ENCODE data around the gene ASF1B.

ASF1B gene

GRCh38 chr19:14093117-14093823 lies 43.1 kb downstream of the ASF1B start:
- intact Hi-C loops (cut with DNase I) = no loop called here
- DNase-seq = no peak

DNA sequence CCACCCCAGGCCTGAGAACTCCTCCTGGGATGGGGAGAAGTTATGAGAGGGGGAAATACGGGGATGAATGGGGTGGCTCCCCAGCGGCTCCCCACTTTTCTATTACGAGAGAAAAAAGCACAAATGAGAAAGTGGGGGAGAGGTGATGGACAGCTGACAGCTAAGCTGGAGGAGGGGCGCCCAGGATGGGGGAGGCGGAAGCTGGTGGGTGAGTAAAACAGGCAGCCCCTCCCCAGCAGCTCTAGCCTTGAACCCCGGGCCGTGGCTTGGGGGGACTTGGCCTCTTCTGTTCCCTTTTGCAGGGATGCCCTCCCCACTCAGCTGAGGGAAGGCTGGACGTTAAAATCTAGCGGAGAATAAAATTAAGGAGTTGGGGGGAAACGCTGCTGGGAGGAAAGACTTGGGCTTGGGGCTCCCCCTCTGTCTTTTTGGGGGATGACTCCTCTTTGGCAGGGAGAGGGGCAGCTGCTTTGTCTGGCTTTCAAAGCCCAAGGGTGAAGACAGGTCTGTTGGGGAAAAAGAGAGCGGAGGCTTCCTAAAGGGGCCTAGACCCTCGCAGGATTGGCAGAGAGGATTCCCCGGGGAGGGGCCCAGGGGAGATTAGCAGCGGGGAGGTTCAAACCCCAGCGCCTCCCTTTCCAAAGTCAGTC lies 44.5 kb downstream of the ASF1B start:
- intact Hi-C loops (cut with DNase I) = no loop called here
- peak in 1 of 42 donors; percentile 37 for DNase-seq

DNA sequence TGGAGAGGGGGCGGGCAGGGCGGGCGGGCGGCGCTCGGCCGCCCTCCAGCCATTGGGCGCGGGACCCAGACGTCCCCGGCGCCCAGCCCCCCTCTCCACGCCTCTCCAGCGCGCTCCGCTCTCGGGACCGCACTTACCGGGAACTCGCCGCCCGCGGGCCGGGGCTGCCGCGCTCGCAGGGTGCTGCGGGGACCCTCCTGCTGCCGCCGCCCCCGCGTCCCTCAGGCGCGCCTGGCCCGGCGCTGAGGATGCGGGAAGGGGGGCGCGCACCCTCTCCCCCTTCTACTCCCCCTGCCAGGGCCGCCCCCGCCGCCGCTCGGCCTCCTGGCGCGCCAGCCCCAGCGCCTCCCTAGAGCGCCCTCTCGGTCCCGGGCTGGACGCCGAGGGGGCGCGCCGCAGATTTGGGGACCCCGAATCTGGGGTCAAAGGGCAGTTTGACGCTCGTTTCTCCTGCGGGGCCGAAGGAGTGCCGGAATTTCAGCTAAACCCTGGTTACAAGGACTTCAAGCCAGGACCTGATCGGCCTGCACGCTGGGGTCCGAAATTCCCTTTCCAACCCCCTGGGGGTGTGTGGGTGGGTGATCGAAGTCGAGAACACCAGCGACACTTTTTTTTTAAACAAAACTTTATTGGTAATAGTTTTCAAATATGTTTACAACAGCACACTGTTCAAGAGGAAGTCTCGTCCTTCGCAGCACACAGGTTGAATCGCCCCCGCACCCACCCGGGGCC lies 45.1 kb downstream of the ASF1B start:
- intact Hi-C loops (cut with DNase I) = no loop called here
- peak in 19 of 42 donors; percentile 35 to 85 (median 73) for DNase-seq

- peak; percentile 61 to 95 (median 86) for DNase-seq
- intact Hi-C loops (cut with DNase I) = no loop called here
These were observed 45.8 kb downstream of the ASF1B start, which contains the start of gene SAMD1 for GRCh38 chr19:14090509-14091080. SAMD1 (minus strand) TSS chr19:14090751.

DNA sequence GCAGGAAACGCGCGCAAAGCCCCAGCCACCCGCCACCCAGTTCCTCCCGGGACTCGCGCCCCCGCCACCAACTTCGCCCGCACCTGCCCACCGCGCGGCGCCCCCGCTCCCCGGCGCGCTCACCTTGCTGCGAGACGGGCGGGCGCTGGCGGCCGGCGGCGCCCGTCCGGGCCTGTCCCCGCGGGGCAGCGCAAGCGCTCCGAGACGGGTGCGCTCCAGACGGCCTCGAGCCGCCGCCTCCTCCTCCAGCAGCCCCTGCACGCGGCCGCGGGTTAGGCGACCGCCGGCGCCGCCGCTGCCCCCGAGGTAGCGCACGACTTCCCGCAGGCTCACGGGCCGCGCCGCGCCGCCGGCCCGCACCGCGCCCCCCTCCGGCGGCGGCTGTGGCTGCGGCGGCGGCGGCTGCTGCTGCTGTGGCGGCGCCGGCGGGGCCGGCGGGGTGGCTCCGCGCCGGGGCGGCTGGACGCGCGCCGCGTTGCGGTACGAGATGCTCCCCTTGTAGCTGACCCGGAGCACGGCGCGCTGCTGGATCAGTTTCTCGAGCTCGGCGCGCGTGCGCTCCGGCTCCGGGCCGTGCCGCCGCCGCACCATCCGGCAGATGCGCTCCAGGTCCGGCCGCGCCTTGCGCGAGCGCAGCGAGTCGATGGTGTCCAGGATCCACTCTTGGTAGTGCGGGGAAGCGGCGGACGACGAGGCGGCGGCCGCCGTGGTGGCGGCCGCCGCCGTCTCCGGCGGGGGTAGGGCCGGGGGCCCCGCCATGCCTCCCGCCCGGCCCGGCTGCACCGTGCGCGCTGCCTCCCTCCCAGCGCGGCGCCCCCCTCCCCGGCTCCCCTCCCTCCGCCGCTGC lies 46.5 kb downstream of the ASF1B start:
- DNase-seq = peak in 34 of 42 donors; percentile 17 to 74 (median 58)
- intact Hi-C loops (cut with DNase I) = no loop called here

DNA sequence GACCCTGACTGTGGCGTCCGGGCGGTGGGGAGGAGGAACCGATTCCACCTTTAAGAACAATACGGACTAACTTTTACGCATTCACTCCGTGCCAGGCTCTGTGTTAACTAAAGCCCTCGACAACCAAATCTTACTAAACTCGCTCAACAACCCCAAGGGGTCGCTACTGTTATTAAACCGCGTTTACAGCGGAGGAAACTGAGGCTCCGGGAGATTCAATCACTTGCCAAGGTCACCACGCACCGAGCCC lies 47.1 kb downstream of the ASF1B start:
- DNase-seq = peak in 8 of 42 donors; percentile 13 to 53 (median 26)
- intact Hi-C loops (cut with DNase I) = no loop called here

GRCh38 chr19:14088634-14089411 lies 47.6 kb downstream of the ASF1B start:
- no peak for DNase-seq
- intact Hi-C loops (cut with DNase I) = no loop called here

GRCh38 chr19:14086098-14086497 lies 50.3 kb downstream of the ASF1B start:
- intact Hi-C loops (cut with DNase I) = no loop called here
- no peak for DNase-seq

DNA sequence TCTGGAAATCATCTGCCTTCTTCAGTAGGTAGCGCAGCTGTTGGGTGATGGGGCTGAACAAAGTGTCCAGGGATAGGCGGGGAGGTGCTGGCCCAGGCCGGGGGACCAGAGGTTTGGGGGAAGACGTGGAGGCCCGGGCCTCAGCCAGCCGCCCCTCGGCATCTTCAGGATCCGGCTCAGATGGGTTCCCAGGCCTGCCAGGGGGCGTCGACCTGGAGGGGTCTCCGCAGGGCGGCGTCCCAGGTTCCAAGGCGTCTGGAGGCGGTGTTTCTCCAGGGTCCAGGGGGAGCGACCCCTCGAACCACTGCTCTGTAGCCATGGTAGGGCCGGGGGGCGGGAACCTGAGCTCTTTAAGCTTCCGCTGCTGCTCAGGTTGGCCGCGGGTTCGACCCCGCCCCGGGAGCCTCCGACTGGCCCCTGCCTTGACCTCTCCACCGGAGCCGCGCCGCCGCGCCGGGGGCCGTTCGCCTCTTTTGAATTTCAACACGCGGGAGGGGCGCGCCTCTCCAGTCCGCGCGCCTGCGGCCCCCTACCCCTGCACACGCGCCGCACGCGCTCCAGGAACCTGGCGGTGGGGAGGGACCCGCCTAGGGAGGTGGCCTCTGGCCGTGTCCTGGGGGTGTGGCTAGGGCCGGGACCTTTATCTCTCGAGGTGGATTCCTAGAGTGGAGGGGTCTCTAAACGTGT lies 50.9 kb downstream of the ASF1B start, which contains the start of gene C19orf67:
TSS of gene C19orf67 (minus strand) at position 475 of the 687 bp plus-strand sequence. CDS start at position 319, 156 bp downstream.
- intact Hi-C loops (cut with DNase I) = no loop called here
- no peak for DNase-seq

- no peak for DNase-seq
- intact Hi-C loops (cut with DNase I) = loop anchor here (5.0 kb wide), 1 partner anchor 35 kb away; the partner anchor contains the start of gene PRKACA
These were observed 53.8 kb downstream of the ASF1B start for GRCh38 chr19:14082675-14082960.

DNA sequence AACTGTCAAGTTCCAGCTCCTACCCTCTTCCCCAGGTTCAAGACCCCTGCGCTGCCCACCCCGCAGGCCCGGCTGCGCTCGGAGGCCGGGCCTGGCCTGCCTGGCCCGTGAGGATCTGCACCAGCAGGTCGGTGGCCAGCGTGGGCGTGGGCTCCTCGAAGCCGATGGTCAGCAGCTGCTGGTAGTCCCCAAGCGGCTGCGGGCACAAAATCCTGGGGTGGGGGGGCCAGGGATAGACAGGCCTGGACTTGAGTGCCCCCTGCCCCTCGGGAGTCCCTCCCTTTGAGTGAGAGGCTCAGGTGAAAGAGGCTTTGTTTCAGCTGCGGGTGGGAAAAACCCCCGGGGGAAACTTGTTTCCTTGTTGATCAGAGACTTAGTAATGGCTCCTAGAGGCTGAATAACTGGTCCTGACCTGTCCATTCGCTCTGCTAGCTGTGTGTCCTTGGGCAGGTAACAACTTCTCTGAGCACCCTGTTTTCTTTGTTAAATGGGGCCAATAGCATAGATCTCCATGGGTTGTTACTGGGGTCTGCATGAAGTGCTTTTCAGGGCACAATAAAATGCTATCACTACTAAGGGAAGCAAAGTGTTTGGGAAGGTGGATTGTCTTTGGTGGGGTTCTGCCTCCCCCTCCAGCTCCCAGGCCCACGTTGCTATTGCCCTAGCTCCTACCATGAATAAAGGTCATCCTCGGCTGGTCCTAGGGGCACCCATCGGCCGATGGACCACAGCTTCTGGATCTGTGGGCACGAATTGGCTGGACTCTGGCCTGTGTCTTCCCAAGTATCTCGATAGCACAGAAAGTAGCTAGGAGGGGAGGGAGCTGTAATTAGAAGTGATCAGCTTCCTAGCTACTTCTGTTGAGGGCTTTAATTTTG lies 54.4 kb downstream of the ASF1B start:
- DNase-seq = peak in 10 of 42 donors; percentile 18 to 54 (median 30)
- intact Hi-C loops (cut with DNase I) = loop anchor here (5.0 kb wide), 1 partner anchor 35 kb away; the partner anchor contains the start of gene PRKACA

- intact Hi-C loops (cut with DNase I) = loop anchor here (5.0 kb wide), 1 partner anchor 36 kb away; the partner anchor contains the start of gene PRKACA
- peak; percentile 93 to 100 (median 99) for DNase-seq
These were observed 55.2 kb downstream of the ASF1B start for GRCh38 chr19:14080887-14081796.

- DNase-seq = no peak
- intact Hi-C loops (cut with DNase I) = loop anchor here (10.0 kb wide), 1 partner anchor 74 kb away; the partner anchor contains the start of gene RFX1
These were observed 58.0 kb downstream of the ASF1B start for GRCh38 chr19:14078411-14078810.

- peak in 32 of 42 donors; percentile 8 to 56 (median 35) for DNase-seq
- intact Hi-C loops (cut with DNase I) = loop anchor here (5.0 to 10.0 kb wide), 2 partner anchors 69 to 192 kb away; partner anchors contain the start of gene RFX1
These were observed 62.2 kb downstream of the ASF1B start for GRCh38 chr19:14073925-14074838.

All from head of caudate nucleus (tissue), 42 donors.